Mesendoderm (in vitro differentiated cells): ENCODE data around the gene TTLL3.
A peak's percentile ranks its signal among the peaks of the same experiment; 100 is the strongest.

Experiments used
- DNase-seq: peaks from one replicate; pipeline ENCODE4 v3.0.0; 2013
- H2AK5ac ChIP-seq: 2 replicates; pipeline ENCODE4 v1.6.1; 2013; ENCODE audit warnings: low read length, inconsistent platforms
- H2BK120ac ChIP-seq: 2 replicates; pipeline ENCODE4 v1.6.1; 2013; ENCODE audit warnings: low read depth, mild to moderate bottlenecking, low read length, moderate library complexity, mixed read lengths
- H2BK15ac ChIP-seq: replicated peaks from 2 replicates; pipeline ENCODE4 v1.6.1; 2013; ENCODE audit warnings: low read depth, mild to moderate bottlenecking, moderate library complexity
- H2BK5ac ChIP-seq: 2 replicates; pipeline ENCODE4 v1.6.1; 2013; ENCODE audit warnings: low read length, inconsistent platforms
- H3K18ac ChIP-seq: 2 replicates; pipeline ENCODE4 v1.6.1; 2013; ENCODE audit warnings: mild to moderate bottlenecking, low read length, mixed read lengths
- H3K23ac ChIP-seq: one replicate; pipeline ENCODE4 v1.6.1; 2013; ENCODE audit warnings: low read length
- H3K27ac ChIP-seq: 2 replicates; pipeline ENCODE4 v1.5.1; 2013; ENCODE audit warnings: low read depth, mild to moderate bottlenecking, inconsistent platforms, low read length, moderate library complexity
- H3K27me3 ChIP-seq: 2 replicates; pipeline ENCODE4 v1.6.1; 2013; ENCODE audit warnings: low read length, control low read depth, mild to moderate bottlenecking, inconsistent platforms; ENCODE audit not compliant: insufficient read depth, poor library complexity
- H3K36me3 ChIP-seq: 2 replicates; pipeline ENCODE4 v1.6.1; 2013; ENCODE audit warnings: low read length, inconsistent platforms; ENCODE audit not compliant: control insufficient read depth, insufficient read depth
- H3K4ac ChIP-seq: one replicate; pipeline ENCODE4 v1.6.1; 2013; ENCODE audit warnings: low read depth, mild to moderate bottlenecking, low read length, moderate library complexity
- H3K4me1 ChIP-seq: 2 replicates; pipeline ENCODE4 v1.6.1; 2013; ENCODE audit warnings: low read depth, low read length, inconsistent platforms; ENCODE audit not compliant: control insufficient read depth
- H3K4me2 ChIP-seq: 2 replicates; pipeline ENCODE4 v1.6.1; 2013; ENCODE audit warnings: low read length
- H3K4me3 ChIP-seq: 2 replicates; pipeline ENCODE4 v1.5.1; 2013; ENCODE audit warnings: mild to moderate bottlenecking, low read length
- H3K56ac ChIP-seq: one replicate; pipeline ENCODE4 v1.6.1; 2013; ENCODE audit warnings: low read length
- H3K79me1 ChIP-seq: 2 replicates; pipeline ENCODE4 v1.6.1; 2013; ENCODE audit warnings: low read length, inconsistent platforms
- H3K79me2 ChIP-seq: 2 replicates; pipeline ENCODE4 v1.6.1; 2013; ENCODE audit warnings: mild to moderate bottlenecking, low read length; ENCODE audit not compliant: control insufficient read depth, insufficient read depth
- H3K9ac ChIP-seq: 2 replicates; pipeline ENCODE4 v1.6.1; 2013; ENCODE audit warnings: low read length, inconsistent platforms
- H4K5ac ChIP-seq: one replicate; pipeline ENCODE4 v1.6.1; 2013; ENCODE audit warnings: low read length
- H4K8ac ChIP-seq: one replicate; pipeline ENCODE4 v1.6.1; 2013; ENCODE audit warnings: low read depth, mild to moderate bottlenecking, control low read depth, low read length, moderate library complexity
- WGBS: extraction: QIAGEN DNeasy Blood & Tissue Kit; methylation state at CpG from one replicate; pipeline ENCODE4 v1.1.7; 2013; ENCODE audit warnings: low lambda C conversion rate, missing lambda C conversion rate; ENCODE audit not compliant: insufficient coverage; ENCODE audit errors: extremely low coverage; 5-methylcytosine and 5-hydroxymethylcytosine counted together

The TTLL3 gene

GRCh38 chr3:9884555-9885165, 74.6 kb downstream of the TTLL3 start:
- Histone ChIP-seq H3K4me3 (no peak overlapping the region), H3K9ac (no peak overlapping the region), H3K23ac (no peak overlapping the region), H2AK5ac (no peak overlapping the region), H2BK120ac (no peak overlapping the region), H3K4me2 (no peak overlapping the region), H4K8ac (no peak overlapping the region), H2BK5ac (no peak overlapping the region), H4K5ac (no peak overlapping the region), H3K4me1 (no peaks in the 10 kb centered on the region), H3K79me1 (no peaks in the 10 kb centered on the region), H3K27me3 (no peaks in the 10 kb centered on the region), H3K4ac (no peak overlapping the region), H3K56ac (no peak overlapping the region), H3K36me3 (no peaks in the 10 kb centered on the region), H3K18ac (no peak overlapping the region), H3K79me2 (no peaks in the 10 kb centered on the region), H2BK15ac (no peak overlapping the region), H3K27ac (no peak overlapping the region)
- no CpG with 5 or more reads among the region's 11 CpGs for WGBS
- DNase-seq = peak; percentile 71
